Keratinocyte (primary cell): Measurements from ENCODE around the gene MATN4. TPM values are rescaled to one million over a fixed set of nuclear protein-coding genes. Genes with fewer than 3 reads are reported as not detected.
A peak's percentile ranks its signal among the peaks of the same experiment; 100 is the strongest.

Experiments used
- DNase-seq: peaks from one replicate; pipeline ENCODE4 v3.0.0-alpha.2; 2011; ENCODE audit warnings: low read depth, missing footprints, low spot score
- FAIRE-seq: peaks from 2 replicates; lab custom pipeline; 2011; peaks lifted over from hg19 to GRCh38; lab: Jason Lieb, UNC
- H2AFZ ChIP-seq: 2 replicates; pipeline ENCODE4 v1.6.0; 2012; ENCODE audit warnings: low read length, control low read depth, inconsistent platforms; ENCODE audit not compliant: control insufficient read depth
- H3K27ac ChIP-seq: 2 replicates; pipeline ENCODE4 v1.5.1; 2011; ENCODE audit warnings: low read length; ENCODE audit not compliant: control insufficient read depth, insufficient read depth
- H3K27me3 ChIP-seq: 3 replicates; pipeline ENCODE4 v1.6.0; 2011; ENCODE audit warnings: low read length; ENCODE audit not compliant: control insufficient read depth, insufficient read depth; ENCODE audit errors: extremely low read depth
- H3K36me3 ChIP-seq, 2 experiments: 2 replicates in 1 of 2; 3 replicates in 1 of 2; pipeline ENCODE4 v1.5.1; 2011; ENCODE audit warnings: low read length in 2 of 2, mild to moderate bottlenecking in 1 of 2; ENCODE audit not compliant: control insufficient read depth in 2 of 2, insufficient read depth in 2 of 2; ENCODE audit errors: extremely low read depth in 1 of 2
- H3K4me1 ChIP-seq: 3 replicates; pipeline ENCODE4 v1.5.1; 2011; ENCODE audit warnings: low read length; ENCODE audit not compliant: control insufficient read depth, insufficient read depth; ENCODE audit errors: extremely low read depth
- H3K4me2 ChIP-seq: 3 replicates; pipeline ENCODE4 v1.6.0; 2011; ENCODE audit warnings: low read depth, low read length; ENCODE audit not compliant: control insufficient read depth, insufficient read depth; ENCODE audit errors: extremely low read depth
- H3K4me3 ChIP-seq, 3 experiments: fragments of 200-600 bp in 1 of 3; sonication (generic) in 1 of 3; 2 replicates in 2 of 3; 3 replicates in 1 of 3; pipeline ENCODE4 v1.5.1; 2011 to 2016; ENCODE audit warnings: low read length in 3 of 3, mild to moderate bottlenecking in 3 of 3, control low read depth in 2 of 3, inconsistent platforms in 1 of 3, low read depth in 1 of 3, mixed read lengths in 1 of 3, mixed run types in 1 of 3, moderate library complexity in 1 of 3; ENCODE audit not compliant: control insufficient read depth in 2 of 3, insufficient read depth in 2 of 3; ENCODE audit errors: extremely low read depth in 1 of 3
- H3K79me2 ChIP-seq: 2 replicates; pipeline ENCODE4 v1.6.0; 2012; ENCODE audit warnings: low read length; ENCODE audit not compliant: control insufficient read depth, insufficient read depth
- H3K9ac ChIP-seq: 3 replicates; pipeline ENCODE4 v1.6.0; 2011; ENCODE audit warnings: low read length; ENCODE audit not compliant: control insufficient read depth, insufficient read depth; ENCODE audit errors: extremely low read depth
- H3K9me1 ChIP-seq: 3 replicates; pipeline ENCODE4 v1.6.0; 2011; ENCODE audit warnings: low read length; ENCODE audit not compliant: control insufficient read depth, insufficient read depth; ENCODE audit errors: extremely low read depth
- H3K9me3 ChIP-seq: 2 replicates; pipeline ENCODE4 v1.5.1; 2012; ENCODE audit warnings: low read depth, low read length; ENCODE audit not compliant: control insufficient read depth
- H4K20me1 ChIP-seq: 3 replicates; pipeline ENCODE4 v1.6.0; 2011; ENCODE audit warnings: low read length; ENCODE audit not compliant: control insufficient read depth, insufficient read depth; ENCODE audit errors: extremely low read depth
- CTCF ChIP-seq, 3 experiments: IDR thresholded peaks in 1 of 3; conservative IDR thresholded peaks in 1 of 3; optimal IDR thresholded peaks in 1 of 3; 2 replicates in 2 of 3; 3 replicates in 1 of 3; pipeline versions ENCODE3 to v1.5.1; 2011; ENCODE audit warnings: low read length in 3 of 3, mild to moderate bottlenecking in 3 of 3, moderate library complexity in 2 of 3, control low read depth in 1 of 3, inconsistent platforms in 1 of 3; ENCODE audit not compliant: insufficient read depth in 2 of 3; ENCODE audit errors: extremely low read depth in 1 of 3
- EZH2 ChIP-seq: IDR thresholded peaks from one replicate; pipeline ENCODE4 v1.6.1; 2012; ENCODE audit warnings: inconsistent platforms, mild to moderate bottlenecking, low read length, moderate library complexity
- dilution Hi-C: fragments of 300-500 bp; cut with MboI; formaldehyde crosslinking; loops from one replicate; pipeline ENCODE4 v1.7.0; 2020; ENCODE audit warnings: low sequenced_read_pairs; ENCODE audit not compliant: extremely low pct_ligation_motif_present
- polyA plus RNA-seq, 5 experiments: library from polyadenylated mRNA; depleted of rRNA in 3 of 5; stranded (reverse) in 3 of 5; stranded (forward) in 1 of 5; unstranded in 1 of 5; fragments of >200 nt; gene quantifications; 1 replicate in 1 of 5; 2 replicates in 3 of 5; 3 replicates in 1 of 5; pipeline versions ENCODE4 v1.2.1 to v1.2.3, GENCODE V29; 2011 to 2012; ENCODE audit warnings: missing spikeins in 2 of 5, low read depth in 1 of 5, low replicate concordance in 1 of 5

MATN4 gene
- polyA plus RNA-seq, 1 donor (not counting 4 experiments of a cell fraction or from before 2014, with no cell fraction given) = not detected

GRCh38 chr20:45301824-45302271, 6.3 kb downstream of the MATN4 start:
- dilution Hi-C loops = no loop called here

GRCh38 chr20:45300961-45301360, 7.1 kb downstream of the MATN4 start:
- FAIRE-seq = no peak

More at GRCh38 chr20:45301824-45302271, 6.3 kb downstream of the MATN4 start:
- DNase-seq = no peak
- no peak for TF ChIP-seq EZH2
- no peak for TF ChIP-seq CTCF (optimal IDR thresholded peaks at IDR 0.05 in 1 of 3, IDR thresholded peaks at IDR 0.05 in 1 of 3, conservative IDR thresholded peaks at IDR 0.05 in 1 of 3; ENCODE audit: extremely low read depth in 1 of 3, insufficient read depth in 2 of 3, low read length in 3 of 3)
- H3K4me2 ChIP-seq = no peak overlapping the region
- no peaks in the 10 kb centered on the region for H3K9me1 ChIP-seq
- no peak overlapping the region for H3K9ac ChIP-seq
- no peaks in the 10 kb centered on the region for H3K4me1 ChIP-seq
- H3K27ac ChIP-seq = no peak overlapping the region
- H3K27me3 ChIP-seq = no peaks in the 10 kb centered on the region
- no peaks in the 10 kb centered on the region for H3K36me3 ChIP-seq
- FAIRE-seq = no peak
- no peak overlapping the region for H2AFZ ChIP-seq
- no peaks in the 10 kb centered on the region for H3K79me2 ChIP-seq
- H3K9me3 ChIP-seq = no peaks in the 10 kb centered on the region
- no peak overlapping the region for H3K4me3 ChIP-seq
- H4K20me1 ChIP-seq = no peaks in the 10 kb centered on the region

More at GRCh38 chr20:45300961-45301360, 7.1 kb downstream of the MATN4 start:
- H3K27me3 ChIP-seq = no peaks in the 10 kb centered on the region
- H3K27ac ChIP-seq = no peak overlapping the region
- no peaks in the 10 kb centered on the region for H3K9me3 ChIP-seq
- no peak overlapping the region for H3K4me3 ChIP-seq
- no peaks in the 10 kb centered on the region for H3K4me1 ChIP-seq
- TF ChIP-seq EZH2 (no peak), CTCF (optimal IDR thresholded peaks at IDR 0.05 in 1 of 3, IDR thresholded peaks at IDR 0.05 in 1 of 3, conservative IDR thresholded peaks at IDR 0.05 in 1 of 3; ENCODE audit: extremely low read depth in 1 of 3, insufficient read depth in 2 of 3, low read length in 3 of 3) (peak; percentile 53 to 59 (median 54))
- no peaks in the 10 kb centered on the region for H3K36me3 ChIP-seq
- H2AFZ ChIP-seq = no peak overlapping the region
- no peak overlapping the region for H3K9ac ChIP-seq
- H3K9me1 ChIP-seq = no peaks in the 10 kb centered on the region
- no peak overlapping the region for H3K4me2 ChIP-seq
- DNase-seq = no peak
- no peaks in the 10 kb centered on the region for H3K79me2 ChIP-seq
- no peaks in the 10 kb centered on the region for H4K20me1 ChIP-seq
- dilution Hi-C loops = no loop called here
